SK-N-SH treated with all-trans-retinoic acid at 6 μM for 48 hours (cell line): ENCODE results near the gene SDK2.

Experiments
- ZFP3 ChIP-seq: fragments of 250-450 bp; sonication (Bioruptor Pico); IDR thresholded peaks from 2 replicates; pipeline ENCODE4 v1.5.0; 2020; ENCODE audit warnings: mild to moderate bottlenecking, moderate library complexity
- ZFP30 ChIP-seq: fragments of 450-650 bp; formaldehyde crosslinking; IDR thresholded peaks from 2 replicates; pipeline ENCODE4 v1.5.0; 2022; ENCODE audit warnings: mild to moderate bottlenecking, moderate library complexity

DNA sequence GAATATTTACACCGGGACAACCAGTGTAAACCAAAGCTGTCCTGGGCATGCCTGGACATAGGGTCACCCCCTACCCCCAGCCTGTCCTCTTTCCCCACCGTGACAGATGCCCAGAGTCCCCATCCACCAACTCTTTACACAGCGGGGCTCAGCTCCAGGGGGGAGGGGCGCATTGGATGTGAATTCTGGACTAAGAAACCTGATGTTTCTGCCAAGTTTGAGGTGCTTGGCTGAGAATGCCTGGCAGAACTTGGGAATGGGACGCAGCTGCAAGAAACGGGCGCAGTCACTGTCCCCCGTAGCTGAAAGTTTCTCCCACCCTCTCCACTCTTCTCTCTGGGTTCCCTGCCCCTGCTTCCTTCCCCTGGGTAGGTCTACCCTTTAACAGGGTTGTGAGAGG, 264.4 kb downstream of the SDK2 start:
- no peak for TF ChIP-seq ZFP3 (CRISPR knock-in tag)
- TF ChIP-seq ZFP30 (CRISPR knock-in tag): no peak
